ENCODE measurements around the gene ANAPC13. TPM values are rescaled to one million over a fixed set of nuclear protein-coding genes. Genes with fewer than 3 reads are reported as not detected.

ANAPC13 gene
- total RNA-seq, 1 experiment from 2014 or later: 47.3 TPM

- no peak for DNase-seq
- H3K4me1 ChIP-seq (ENCODE audit: low read length): no peaks in the 10 kb centered on the region
- no peak overlapping the region for H3K4me3 ChIP-seq (ENCODE audit: low read length)
- H3K4me2 ChIP-seq (ENCODE audit: low read depth, low read length, poor library complexity, severe bottlenecking): no peak overlapping the region
- no peak overlapping the region for H3K27ac ChIP-seq (ENCODE audit: low read length)
- no peaks in the 10 kb centered on the region for H4K20me1 ChIP-seq (ENCODE audit: insufficient read depth, low read depth, low read length)
- no peaks in the 10 kb centered on the region for H3K36me3 ChIP-seq (ENCODE audit: insufficient read depth, low read length)
- no peaks in the 10 kb centered on the region for H3K9me2 ChIP-seq (replicated peaks; ENCODE audit: insufficient read depth, low read length)
- no peak overlapping the region for H2AFZ ChIP-seq (ENCODE audit: low read length)
- no peak overlapping the region for H3K9ac ChIP-seq (ENCODE audit: low read length)
- H3K27me3 ChIP-seq (ENCODE audit: low read length): no peaks in the 10 kb centered on the region
- H3K9me3 ChIP-seq (ENCODE audit: low read length): no peaks in the 10 kb centered on the region
- no peaks in the 10 kb centered on the region for H3K79me2 ChIP-seq (ENCODE audit: low read length)
Measured at GRCh38 chr3:134468519-134468918, 17.3 kb downstream of the ANAPC13 start.

- no peaks in the 10 kb centered on the region for H3K27me3 ChIP-seq (ENCODE audit: low read length)
- DNase-seq: no peak
- H2AFZ ChIP-seq (ENCODE audit: low read length): no peak overlapping the region
- no peaks in the 10 kb centered on the region for H3K9me3 ChIP-seq (ENCODE audit: low read length)
- no peaks in the 10 kb centered on the region for H3K36me3 ChIP-seq (ENCODE audit: insufficient read depth, low read length)
- H3K79me2 ChIP-seq (ENCODE audit: low read length): no peaks in the 10 kb centered on the region
- no peaks in the 10 kb centered on the region for H3K9me2 ChIP-seq (replicated peaks; ENCODE audit: insufficient read depth, low read length)
- no peaks in the 10 kb centered on the region for H3K4me1 ChIP-seq (ENCODE audit: low read length)
- no peak overlapping the region for H3K27ac ChIP-seq (ENCODE audit: low read length)
- H3K4me3 ChIP-seq (ENCODE audit: low read length): no peak overlapping the region
- no peaks in the 10 kb centered on the region for H4K20me1 ChIP-seq (ENCODE audit: insufficient read depth, low read depth, low read length)
- no peak overlapping the region for H3K9ac ChIP-seq (ENCODE audit: low read length)
- no peak overlapping the region for H3K4me2 ChIP-seq (ENCODE audit: low read depth, low read length, poor library complexity, severe bottlenecking)
Measured at GRCh38 chr3:134466331-134466730, 19.5 kb downstream of the ANAPC13 start.

- H3K36me3 ChIP-seq (ENCODE audit: insufficient read depth, low read length): no peaks in the 10 kb centered on the region
- H3K27ac ChIP-seq (ENCODE audit: low read length): no peak overlapping the region
- no peak overlapping the region for H3K9ac ChIP-seq (ENCODE audit: low read length)
- H3K9me3 ChIP-seq (ENCODE audit: low read length): no peaks in the 10 kb centered on the region
- H3K4me1 ChIP-seq (ENCODE audit: low read length): no peaks in the 10 kb centered on the region
- no peak overlapping the region for H3K4me2 ChIP-seq (ENCODE audit: low read depth, low read length, poor library complexity, severe bottlenecking)
- no peaks in the 10 kb centered on the region for H3K9me2 ChIP-seq (replicated peaks; ENCODE audit: insufficient read depth, low read length)
- no peaks in the 10 kb centered on the region for H3K27me3 ChIP-seq (ENCODE audit: low read length)
- H4K20me1 ChIP-seq (ENCODE audit: insufficient read depth, low read depth, low read length): no peaks in the 10 kb centered on the region
- H3K79me2 ChIP-seq (ENCODE audit: low read length): no peaks in the 10 kb centered on the region
- H3K4me3 ChIP-seq (ENCODE audit: low read length): no peak overlapping the region
- no peak for DNase-seq
- H2AFZ ChIP-seq (ENCODE audit: low read length): no peak overlapping the region
Measured at GRCh38 chr3:134464689-134465365, 21.0 kb downstream of the ANAPC13 start.

- Histone ChIP-seq H3K4me3 (ENCODE audit: low read length) (no peak overlapping the region), H3K27ac (ENCODE audit: low read length) (no peak overlapping the region), H3K9me3 (ENCODE audit: low read length) (no peaks in the 10 kb centered on the region), H3K4me2 (ENCODE audit: low read depth, low read length, poor library complexity, severe bottlenecking) (no peak overlapping the region), H3K27me3 (ENCODE audit: low read length) (no peaks in the 10 kb centered on the region), H3K9me2 (replicated peaks; ENCODE audit: insufficient read depth, low read length) (no peaks in the 10 kb centered on the region), H3K79me2 (ENCODE audit: low read length) (no peaks in the 10 kb centered on the region), H3K9ac (ENCODE audit: low read length) (no peak overlapping the region), H4K20me1 (ENCODE audit: insufficient read depth, low read depth, low read length) (no peaks in the 10 kb centered on the region), H2AFZ (ENCODE audit: low read length) (no peak overlapping the region), H3K4me1 (ENCODE audit: low read length) (no peaks in the 10 kb centered on the region), H3K36me3 (ENCODE audit: insufficient read depth, low read length) (no peaks in the 10 kb centered on the region)
- no peak for DNase-seq
Measured at GRCh38 chr3:134464064-134464688, 21.6 kb downstream of the ANAPC13 start.

GRCh38 chr3:134463676-134464063, 22.1 kb downstream of the ANAPC13 start:
- no peak overlapping the region for H3K27ac ChIP-seq (ENCODE audit: low read length)
- H3K4me3 ChIP-seq (ENCODE audit: low read length): no peak overlapping the region
- no peaks in the 10 kb centered on the region for H4K20me1 ChIP-seq (ENCODE audit: insufficient read depth, low read depth, low read length)
- no peak for DNase-seq
- no peaks in the 10 kb centered on the region for H3K27me3 ChIP-seq (ENCODE audit: low read length)
- no peak overlapping the region for H3K9ac ChIP-seq (ENCODE audit: low read length)
- no peaks in the 10 kb centered on the region for H3K36me3 ChIP-seq (ENCODE audit: insufficient read depth, low read length)
- no peak overlapping the region for H2AFZ ChIP-seq (ENCODE audit: low read length)
- no peaks in the 10 kb centered on the region for H3K9me2 ChIP-seq (replicated peaks; ENCODE audit: insufficient read depth, low read length)
- H3K79me2 ChIP-seq (ENCODE audit: low read length): no peaks in the 10 kb centered on the region
- H3K4me2 ChIP-seq (ENCODE audit: low read depth, low read length, poor library complexity, severe bottlenecking): no peak overlapping the region
- no peaks in the 10 kb centered on the region for H3K9me3 ChIP-seq (ENCODE audit: low read length)
- no peaks in the 10 kb centered on the region for H3K4me1 ChIP-seq (ENCODE audit: low read length)

- no peaks in the 10 kb centered on the region for H3K4me1 ChIP-seq (ENCODE audit: low read length)
- DNase-seq: no peak
- no peaks in the 10 kb centered on the region for H3K9me2 ChIP-seq (replicated peaks; ENCODE audit: insufficient read depth, low read length)
- no peak overlapping the region for H3K4me2 ChIP-seq (ENCODE audit: low read depth, low read length, poor library complexity, severe bottlenecking)
- H3K27me3 ChIP-seq (ENCODE audit: low read length): no peaks in the 10 kb centered on the region
- no peak overlapping the region for H3K4me3 ChIP-seq (ENCODE audit: low read length)
- H3K9me3 ChIP-seq (ENCODE audit: low read length): no peaks in the 10 kb centered on the region
- no peak overlapping the region for H3K9ac ChIP-seq (ENCODE audit: low read length)
- no peak overlapping the region for H2AFZ ChIP-seq (ENCODE audit: low read length)
- H3K27ac ChIP-seq (ENCODE audit: low read length): no peak overlapping the region
- no peaks in the 10 kb centered on the region for H3K36me3 ChIP-seq (ENCODE audit: insufficient read depth, low read length)
- H4K20me1 ChIP-seq (ENCODE audit: insufficient read depth, low read depth, low read length): no peaks in the 10 kb centered on the region
- H3K79me2 ChIP-seq (ENCODE audit: low read length): no peaks in the 10 kb centered on the region
Measured at GRCh38 chr3:134462331-134462941, 23.3 kb downstream of the ANAPC13 start.

GRCh38 chr3:134460965-134461364, 24.8 kb downstream of the ANAPC13 start:
- H3K27ac ChIP-seq (ENCODE audit: low read length): no peak overlapping the region
- H3K9me2 ChIP-seq (replicated peaks; ENCODE audit: insufficient read depth, low read length): no peaks in the 10 kb centered on the region
- DNase-seq: no peak
- no peaks in the 10 kb centered on the region for H3K36me3 ChIP-seq (ENCODE audit: insufficient read depth, low read length)
- H3K79me2 ChIP-seq (ENCODE audit: low read length): no peaks in the 10 kb centered on the region
- H3K4me2 ChIP-seq (ENCODE audit: low read depth, low read length, poor library complexity, severe bottlenecking): no peak overlapping the region
- no peaks in the 10 kb centered on the region for H3K27me3 ChIP-seq (ENCODE audit: low read length)
- H3K9me3 ChIP-seq (ENCODE audit: low read length): no peaks in the 10 kb centered on the region
- no peak overlapping the region for H3K4me3 ChIP-seq (ENCODE audit: low read length)
- no peaks in the 10 kb centered on the region for H3K4me1 ChIP-seq (ENCODE audit: low read length)
- H3K9ac ChIP-seq (ENCODE audit: low read length): no peak overlapping the region
- H4K20me1 ChIP-seq (ENCODE audit: insufficient read depth, low read depth, low read length): no peaks in the 10 kb centered on the region
- no peak overlapping the region for H2AFZ ChIP-seq (ENCODE audit: low read length)

GRCh38 chr3:134459562-134459961, 26.2 kb downstream of the ANAPC13 start:
- Histone ChIP-seq H3K9me2 (replicated peaks; ENCODE audit: insufficient read depth, low read length) (no peaks in the 10 kb centered on the region), H4K20me1 (ENCODE audit: insufficient read depth, low read depth, low read length) (no peaks in the 10 kb centered on the region), H3K4me1 (ENCODE audit: low read length) (no peaks in the 10 kb centered on the region), H3K4me2 (ENCODE audit: low read depth, low read length, poor library complexity, severe bottlenecking) (no peak overlapping the region), H3K9me3 (ENCODE audit: low read length) (no peaks in the 10 kb centered on the region), H3K27ac (ENCODE audit: low read length) (no peak overlapping the region), H3K27me3 (ENCODE audit: low read length) (no peaks in the 10 kb centered on the region), H3K9ac (ENCODE audit: low read length) (no peak overlapping the region), H3K36me3 (ENCODE audit: insufficient read depth, low read length) (no peaks in the 10 kb centered on the region), H3K4me3 (ENCODE audit: low read length) (no peak overlapping the region), H3K79me2 (ENCODE audit: low read length) (no peaks in the 10 kb centered on the region), H2AFZ (ENCODE audit: low read length) (no peak overlapping the region)
- no peak for DNase-seq
